Measurements from ENCODE around the gene ABLIM1.

ABLIM1 gene

GRCh38 chr10:114492351-114493037 lies 165.6 kb downstream of the ABLIM1 start:
- DNase-seq = no peak
- intact Hi-C loops (cut with DNase I) = no loop called here

DNA sequence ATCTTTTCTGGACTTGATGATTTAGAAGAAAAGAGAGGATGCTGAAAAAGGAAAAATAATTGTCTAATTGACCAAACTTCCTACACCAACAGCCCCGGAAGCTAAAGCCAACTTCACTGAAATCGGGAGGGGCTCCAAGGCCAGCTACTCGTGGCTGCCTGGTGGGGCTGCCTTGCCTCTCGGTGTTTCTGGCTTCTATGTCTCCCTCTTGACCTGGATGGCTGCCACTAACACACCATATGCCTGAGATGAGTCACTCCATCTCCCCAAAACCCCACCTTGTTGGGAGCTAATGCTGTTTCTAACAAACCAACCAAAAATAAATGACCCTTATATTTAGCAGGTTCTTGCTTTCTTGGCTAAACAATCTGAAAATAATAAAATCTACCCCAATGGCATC lies 166.1 kb downstream of the ABLIM1 start:
- intact Hi-C loops (cut with DNase I) = no loop called here
- no peak for DNase-seq

- intact Hi-C loops (cut with DNase I) = no loop called here
- DNase-seq = no peak
Measured at GRCh38 chr10:114491419-114491818, 166.7 kb downstream of the ABLIM1 start.

DNA sequence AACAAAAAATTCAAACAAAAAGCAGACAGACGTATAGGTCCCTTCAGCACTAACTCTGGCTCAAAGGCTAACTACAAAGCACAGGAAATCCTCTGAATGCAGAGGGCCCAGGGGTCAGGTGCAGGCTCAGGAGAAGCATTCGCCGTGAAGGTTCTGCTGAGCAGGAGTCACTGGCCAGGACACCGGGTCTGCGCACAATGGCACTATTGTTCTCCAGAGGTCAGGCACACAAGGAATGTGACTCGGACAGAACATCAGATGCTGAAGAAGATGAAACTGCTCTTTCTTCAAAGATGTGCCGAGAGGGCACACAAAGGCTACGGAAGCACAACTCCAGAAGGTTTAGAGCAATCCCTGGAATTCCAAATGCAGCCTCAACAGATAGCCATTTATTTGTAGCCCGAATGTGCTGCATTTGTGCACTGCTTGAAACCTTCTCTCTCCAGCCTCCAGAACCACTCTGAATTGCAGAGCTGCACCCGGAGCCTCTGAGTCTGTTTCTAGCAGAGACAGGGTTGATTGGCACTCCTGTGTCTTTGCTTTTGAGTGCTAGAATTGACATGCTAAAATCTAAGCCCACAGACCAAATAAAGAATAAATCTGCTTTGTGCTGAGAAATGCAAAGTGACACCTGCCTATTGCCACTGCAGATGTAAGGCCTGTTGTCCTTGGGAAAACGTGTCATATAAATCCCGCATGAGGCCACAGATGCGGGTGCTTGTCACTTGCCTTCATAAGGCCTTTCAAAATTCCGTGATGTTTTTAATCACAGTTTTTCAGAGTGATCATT lies 168.4 kb downstream of the ABLIM1 start:
- peak in 8 of 42 donors; percentile 7 to 32 (median 22) for DNase-seq
- intact Hi-C loops (cut with DNase I) = no loop called here

DNA sequence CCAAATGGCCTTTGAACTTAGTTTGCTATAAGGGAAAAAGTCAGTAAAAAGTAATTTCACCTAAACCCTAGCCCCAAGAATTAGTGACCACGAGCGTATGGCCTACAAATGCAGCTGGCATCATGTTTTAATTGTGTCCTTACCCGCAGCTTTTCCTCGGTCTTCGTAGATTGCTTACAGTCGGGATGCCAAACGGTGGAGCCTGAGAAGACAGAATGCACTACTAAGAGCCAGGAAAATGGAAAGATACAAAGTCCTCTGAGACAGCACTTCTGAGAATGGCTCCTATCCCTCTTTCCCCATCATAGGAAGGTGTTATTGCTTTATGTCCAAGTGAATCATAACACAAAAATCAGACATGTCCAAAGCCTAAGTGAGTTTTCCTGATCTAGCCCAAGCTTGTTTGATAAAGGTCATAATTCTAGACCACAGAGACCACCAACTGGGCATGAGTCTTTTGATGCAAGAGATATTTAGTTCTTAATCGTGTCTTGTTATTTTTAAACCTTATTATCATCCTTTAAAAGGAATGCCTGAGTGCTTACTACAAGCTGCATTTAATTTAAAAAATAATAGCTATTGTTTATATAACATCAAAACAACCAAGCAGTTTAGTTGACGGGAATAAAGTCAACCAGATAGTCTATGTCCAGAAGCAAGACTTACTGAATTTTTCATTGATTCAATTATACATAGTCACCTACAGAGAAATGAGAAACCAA lies 170.1 kb downstream of the ABLIM1 start:
- DNase-seq = no peak
- intact Hi-C loops (cut with DNase I) = no loop called here

DNA sequence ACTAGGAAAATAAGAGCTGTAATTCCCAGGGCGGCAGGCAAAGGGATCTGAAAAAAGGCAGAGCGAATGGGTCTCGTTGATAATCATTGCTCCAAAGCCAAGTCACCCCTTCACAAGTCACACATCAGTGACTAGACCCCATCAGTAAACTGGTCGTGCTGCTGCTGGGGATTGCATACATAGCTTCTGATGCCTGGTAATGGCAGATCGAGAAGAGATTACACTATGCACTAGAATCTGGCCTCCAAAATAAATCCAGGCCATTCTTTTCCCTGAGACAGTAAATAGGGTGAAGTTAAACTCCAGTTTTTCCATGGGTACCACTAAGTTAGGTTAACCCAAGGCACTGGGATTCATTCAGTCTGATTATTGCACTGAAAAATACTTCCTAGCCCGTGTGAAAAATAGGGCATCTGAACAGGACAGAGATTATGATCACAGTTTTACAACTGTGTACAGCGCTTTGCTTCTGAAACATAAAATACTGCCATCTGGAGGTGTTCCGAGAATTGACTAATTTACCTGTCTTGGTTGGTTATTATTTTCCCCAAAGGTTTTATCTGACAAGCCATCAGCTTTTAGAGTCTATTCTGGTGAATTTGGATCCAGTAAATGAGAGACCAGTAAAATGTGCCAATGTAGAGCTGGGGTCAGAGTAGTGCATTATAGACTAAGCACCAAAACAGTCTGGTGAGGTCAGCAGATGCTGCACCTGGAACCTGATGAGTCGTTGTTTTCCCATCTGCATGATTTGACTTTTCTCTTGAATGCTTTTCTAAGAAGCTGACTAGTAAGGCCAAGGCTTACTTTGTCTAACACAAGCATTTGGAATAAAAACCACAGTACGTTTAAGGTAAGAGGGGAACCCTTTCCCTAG lies 170.9 kb downstream of the ABLIM1 start:
- intact Hi-C loops (cut with DNase I) = no loop called here
- no peak for DNase-seq

GRCh38 chr10:114485696-114486400 lies 172.2 kb downstream of the ABLIM1 start:
- DNase-seq = no peak
- intact Hi-C loops (cut with DNase I) = no loop called here

DNA sequence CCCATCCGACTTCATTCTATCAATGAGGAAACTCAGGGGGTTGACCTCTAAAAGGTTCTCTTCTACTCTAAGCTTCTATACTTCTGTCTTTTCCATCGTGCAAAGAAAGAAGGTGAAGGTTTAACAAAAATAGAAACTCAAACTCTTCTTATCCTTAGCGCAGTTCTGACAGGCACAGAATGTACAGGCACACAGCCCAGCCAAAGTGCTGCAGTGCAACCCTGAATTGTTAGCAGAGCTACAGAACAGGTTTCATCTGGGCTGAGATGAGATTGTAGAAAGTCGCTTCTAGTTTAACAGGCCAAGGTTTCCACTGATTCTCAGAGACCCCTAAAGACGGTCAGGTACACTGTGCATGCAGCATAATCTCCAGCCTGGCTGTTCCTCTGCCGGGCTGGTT lies 174.5 kb downstream of the ABLIM1 start:
- intact Hi-C loops (cut with DNase I) = no loop called here
- DNase-seq = peak in 10 of 42 donors; percentile 9 to 50 (median 26)

GRCh38 chr10:114482480-114483304 lies 175.4 kb downstream of the ABLIM1 start:
- DNase-seq = no peak
- intact Hi-C loops (cut with DNase I) = no loop called here

DNA sequence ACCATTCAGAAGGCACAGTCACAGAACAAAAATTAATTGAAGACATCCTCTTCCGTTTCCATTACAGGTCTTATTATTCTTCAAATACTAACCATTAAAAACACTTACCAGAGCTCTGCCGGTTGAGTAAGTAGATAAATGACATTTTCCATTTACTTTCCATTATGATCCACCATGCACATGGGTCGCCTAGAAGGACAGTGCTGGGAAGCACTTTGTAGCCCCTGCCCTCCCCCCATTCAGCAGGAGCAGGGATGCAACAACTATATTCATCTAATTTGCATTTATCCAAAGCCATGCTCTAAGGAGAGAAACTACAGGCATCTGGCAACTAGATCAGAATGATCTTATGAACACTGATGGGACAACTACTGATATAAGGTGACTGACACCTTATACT lies 177.0 kb downstream of the ABLIM1 start:
- intact Hi-C loops (cut with DNase I) = no loop called here
- no peak for DNase-seq

DNA sequence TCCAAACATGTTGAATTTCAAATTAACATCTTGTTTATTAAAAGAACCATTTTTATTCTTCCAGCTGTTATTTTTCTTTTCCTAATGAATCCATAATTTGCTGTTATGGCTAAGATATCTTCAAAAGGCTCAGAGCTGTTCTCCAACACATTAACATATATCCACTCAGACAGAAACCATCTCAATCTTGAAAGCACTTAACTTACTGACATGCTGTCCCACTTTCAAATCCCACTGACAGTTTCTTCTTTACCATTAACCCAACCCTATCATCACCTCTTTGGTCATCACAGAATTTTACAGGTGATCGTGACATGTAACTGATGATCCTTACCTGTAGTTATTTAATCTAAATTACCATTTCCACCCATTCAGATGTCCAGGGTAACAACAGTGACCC lies 178.2 kb downstream of the ABLIM1 start:
- intact Hi-C loops (cut with DNase I) = no loop called here
- DNase-seq = no peak

GRCh38 chr10:114479307-114479706 lies 178.8 kb downstream of the ABLIM1 start:
- intact Hi-C loops (cut with DNase I) = no loop called here
- no peak for DNase-seq

GRCh38 chr10:114478281-114478680 lies 179.8 kb downstream of the ABLIM1 start:
- intact Hi-C loops (cut with DNase I) = no loop called here
- DNase-seq = no peak

- no peak for DNase-seq
- intact Hi-C loops (cut with DNase I) = no loop called here
Measured at GRCh38 chr10:114477285-114477684, 180.8 kb downstream of the ABLIM1 start.

- intact Hi-C loops (cut with DNase I) = no loop called here
- DNase-seq = peak in 1 of 42 donors; percentile 27
Measured at GRCh38 chr10:114474989-114475388, 183.1 kb downstream of the ABLIM1 start.

- DNase-seq = no peak
- intact Hi-C loops (cut with DNase I) = no loop called here
Measured at GRCh38 chr10:114473776-114474175, 184.3 kb downstream of the ABLIM1 start.

DNA sequence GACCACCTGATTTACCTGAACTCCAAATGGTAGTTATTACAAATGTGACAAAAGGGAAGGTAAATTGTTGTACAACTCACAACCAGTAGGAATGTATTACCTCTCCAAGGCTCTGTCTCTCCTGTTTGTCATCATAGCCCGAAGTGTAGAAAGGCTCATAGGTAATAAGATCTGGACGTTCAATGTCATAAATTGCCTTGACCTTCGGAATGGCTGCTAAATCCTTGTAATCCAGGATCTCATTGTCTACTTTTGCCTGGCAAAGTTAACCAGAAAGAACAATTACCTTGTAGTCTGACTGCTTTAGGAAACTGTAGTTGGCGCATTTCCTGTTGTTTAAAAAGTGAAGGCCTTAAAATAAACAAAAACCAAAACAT lies 185.2 kb downstream of the ABLIM1 start:
- intact Hi-C loops (cut with DNase I) = no loop called here
- no peak for DNase-seq
